Choroid plexus epithelial cell (primary cell): ENCODE measurements around the gene ULK4.

Experiments used
- DNase-seq: peaks from one replicate; pipeline ENCODE4 v3.0.0-alpha.2; 2010; ENCODE audit warnings: low read depth
- H3K4me3 ChIP-seq: 2 replicates; pipeline ENCODE4 v1.5.1; 2011; ENCODE audit warnings: low read depth, mild to moderate bottlenecking, control low read depth, low read length, moderate library complexity
- TF ChIP-seq, protein P1 (sequence below): conservative IDR thresholded peaks from 2 replicates; pipeline ENCODE4 v1.5.1; 2011; ENCODE audit warnings: low read depth, mild to moderate bottlenecking, control low read depth, inconsistent platforms, low read length, moderate library complexity

ULK4 gene

GRCh38 chr3:41629072-41629471 is 332.8 kb downstream of the ULK4 start:
- TF ChIP-seq, protein P1, sequence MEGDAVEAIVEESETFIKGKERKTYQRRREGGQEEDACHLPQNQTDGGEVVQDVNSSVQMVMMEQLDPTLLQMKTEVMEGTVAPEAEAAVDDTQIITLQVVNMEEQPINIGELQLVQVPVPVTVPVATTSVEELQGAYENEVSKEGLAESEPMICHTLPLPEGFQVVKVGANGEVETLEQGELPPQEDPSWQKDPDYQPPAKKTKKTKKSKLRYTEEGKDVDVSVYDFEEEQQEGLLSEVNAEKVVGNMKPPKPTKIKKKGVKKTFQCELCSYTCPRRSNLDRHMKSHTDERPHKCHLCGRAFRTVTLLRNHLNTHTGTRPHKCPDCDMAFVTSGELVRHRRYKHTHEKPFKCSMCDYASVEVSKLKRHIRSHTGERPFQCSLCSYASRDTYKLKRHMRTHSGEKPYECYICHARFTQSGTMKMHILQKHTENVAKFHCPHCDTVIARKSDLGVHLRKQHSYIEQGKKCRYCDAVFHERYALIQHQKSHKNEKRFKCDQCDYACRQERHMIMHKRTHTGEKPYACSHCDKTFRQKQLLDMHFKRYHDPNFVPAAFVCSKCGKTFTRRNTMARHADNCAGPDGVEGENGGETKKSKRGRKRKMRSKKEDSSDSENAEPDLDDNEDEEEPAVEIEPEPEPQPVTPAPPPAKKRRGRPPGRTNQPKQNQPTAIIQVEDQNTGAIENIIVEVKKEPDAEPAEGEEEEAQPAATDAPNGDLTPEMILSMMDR: no peak
- DNase-seq: no peak
- no peak overlapping the region for H3K4me3 ChIP-seq

GRCh38 chr3:41627477-41628087 is 334.3 kb downstream of the ULK4 start:
- DNase-seq: no peak
- TF ChIP-seq, protein P1: no peak
- no peak overlapping the region for H3K4me3 ChIP-seq

DNA sequence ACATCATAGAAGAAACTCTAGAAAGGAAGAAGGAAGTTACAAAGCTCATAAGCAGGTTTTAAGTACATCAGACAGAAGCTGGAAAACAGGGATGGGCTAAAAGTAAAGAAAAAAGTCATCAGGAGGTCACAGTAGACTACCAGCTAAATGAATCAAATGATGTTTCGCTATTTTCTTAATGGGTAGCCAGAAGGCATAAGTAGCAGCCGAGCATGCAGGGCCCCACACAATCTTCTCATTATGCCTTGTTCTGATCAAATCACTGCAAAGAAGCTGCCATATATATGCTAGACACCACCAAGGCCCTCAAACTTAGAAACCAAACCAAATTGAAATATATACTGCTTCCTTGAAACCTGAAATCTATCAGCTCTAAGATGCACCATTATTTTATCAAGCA is 349.1 kb downstream of the ULK4 start:
- no peak overlapping the region for H3K4me3 ChIP-seq
- TF ChIP-seq, protein P1: no peak
- DNase-seq: no peak

GRCh38 chr3:41611008-41611407 is 350.9 kb downstream of the ULK4 start:
- no peak for DNase-seq
- TF ChIP-seq, protein P1: no peak
- no peak overlapping the region for H3K4me3 ChIP-seq

DNA sequence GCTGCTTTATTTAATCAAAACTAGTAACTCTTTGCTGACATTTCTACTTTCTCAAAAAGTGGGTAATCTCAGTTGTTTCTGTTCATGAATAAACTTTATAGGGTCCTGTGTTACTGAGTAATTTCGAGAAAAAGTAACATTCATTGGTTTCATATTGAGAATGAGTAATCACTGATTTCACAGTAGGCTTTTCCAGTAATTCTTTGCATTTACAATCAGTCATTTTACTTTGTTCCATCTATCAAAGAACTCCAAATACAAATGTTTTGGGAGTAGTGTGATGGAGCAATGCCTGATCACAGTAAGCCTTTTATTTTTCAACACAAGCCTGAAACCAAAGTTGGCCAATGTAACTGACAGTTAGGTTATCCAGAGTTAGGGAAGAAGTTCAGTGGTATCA is 353.6 kb downstream of the ULK4 start:
- DNase-seq: no peak
- TF ChIP-seq, protein P1: no peak
- no peak overlapping the region for H3K4me3 ChIP-seq

DNA sequence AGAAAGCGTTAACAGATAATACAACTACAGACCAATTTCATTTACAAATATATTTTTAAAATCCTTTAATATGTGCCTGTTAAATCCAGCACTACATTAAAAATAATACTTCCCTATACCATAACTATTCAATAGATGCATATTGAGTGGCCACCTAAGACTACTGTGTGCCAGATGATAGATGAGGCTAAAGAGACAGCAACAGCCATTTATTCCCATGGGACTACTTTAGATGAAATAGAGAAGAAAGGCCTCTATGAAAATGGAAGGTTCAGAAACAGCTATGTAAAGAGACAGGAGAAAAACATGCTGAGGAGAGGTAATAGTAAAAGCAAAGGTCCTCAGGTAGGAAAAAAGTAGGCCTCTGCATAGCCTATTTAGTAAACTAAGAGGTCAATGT is 358.1 kb downstream of the ULK4 start:
- no peak for DNase-seq

GRCh38 chr3:41602121-41602520 is 359.8 kb downstream of the ULK4 start:
- no peak overlapping the region for H3K4me3 ChIP-seq
- DNase-seq: no peak
- TF ChIP-seq, protein P1: no peak

More for the DNA sequence above, 358.1 kb downstream of the ULK4 start:
- TF ChIP-seq, protein P1: no peak
- no peak overlapping the region for H3K4me3 ChIP-seq
